RWPE2 (cell line): Measurements from ENCODE around the gene CDH4.

Experiments used
- ATAC-seq: fragments of 200-7000 bp; cut with Tn5 transposase; 3 replicates; pipeline ENCODE4 v1.9.1; 2021; ENCODE audit warnings: low read depth
- DNase-seq: peaks from one replicate; pipeline ENCODE4 v3.0.0-alpha.2; 2020; ENCODE audit warnings: low spot score
- H3K27ac ChIP-seq: fragments of 450-650 bp; 2 replicates; pipeline ENCODE4 v1.5.1; 2017; ENCODE audit warnings: mild to moderate bottlenecking; ENCODE audit not compliant: poor library complexity, severe bottlenecking
- H3K27me3 ChIP-seq: fragments of 250-450 bp; sonication (Bioruptor Pico); 2 replicates; pipeline ENCODE4 v1.5.1; 2021; ENCODE audit warnings: mild to moderate bottlenecking, moderate library complexity; ENCODE audit not compliant: insufficient read depth, poor library complexity, severe bottlenecking
- H3K36me3 ChIP-seq: fragments of 250-450 bp; sonication (Bioruptor Pico); 2 replicates; pipeline ENCODE4 v1.5.1; 2020; ENCODE audit warnings: low read depth, mild to moderate bottlenecking, moderate library complexity
- H3K4me1 ChIP-seq: fragments of 250-450 bp; sonication (Bioruptor Pico); 2 replicates; pipeline ENCODE4 v1.5.1; 2021; ENCODE audit warnings: mild to moderate bottlenecking, moderate library complexity; ENCODE audit not compliant: insufficient read depth, poor library complexity, severe bottlenecking
- H3K4me3 ChIP-seq: fragments of 250-450 bp; sonication (Bioruptor Pico); 2 replicates; pipeline ENCODE4 v1.5.1; 2021; ENCODE audit warnings: mild to moderate bottlenecking, moderate library complexity; ENCODE audit not compliant: severe bottlenecking
- H3K9me3 ChIP-seq: fragments of 250-450 bp; sonication (Bioruptor Pico); 2 replicates; pipeline ENCODE4 v1.5.1; 2021; ENCODE audit warnings: mild to moderate bottlenecking, moderate library complexity; ENCODE audit not compliant: severe bottlenecking
- TF ChIP-seq, protein P1 (sequence below): fragments of 450-650 bp; IDR thresholded peaks from one replicate; pipeline ENCODE4 v1.5.1; 2017; ENCODE audit warnings: mild to moderate bottlenecking, moderate library complexity; ENCODE audit not compliant: poor library complexity, severe bottlenecking

Gene CDH4

DNA sequence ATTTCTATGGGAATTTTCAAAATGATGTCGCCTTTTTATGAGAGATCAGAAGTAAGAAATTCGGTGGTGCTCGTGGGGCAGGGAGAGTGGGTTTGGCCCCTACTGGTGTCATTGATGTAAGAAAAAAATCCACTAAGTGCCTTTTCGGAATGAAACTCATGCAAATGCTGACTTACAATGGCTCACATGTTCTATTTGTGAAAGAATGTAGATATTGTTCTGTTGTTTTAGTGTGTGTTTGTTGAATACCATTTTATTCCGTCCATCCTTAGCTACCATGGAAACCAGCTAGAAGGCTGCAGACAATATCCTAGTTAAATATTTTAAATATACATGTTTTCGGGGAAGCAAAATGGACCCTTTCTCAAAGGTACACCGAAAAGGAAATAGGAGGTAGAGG, 508.7 kb downstream of the CDH4 start:
- Histone ChIP-seq H3K4me3 (no peak overlapping the region), H3K9me3 (no peaks in the 10 kb centered on the region), H3K4me1 (no peaks in the 10 kb centered on the region), H3K27me3 (no peaks in the 10 kb centered on the region), H3K27ac (no peak overlapping the region), H3K36me3 (no peaks in the 10 kb centered on the region)
- DNase-seq (no peak), ATAC-seq (no peak)
- TF ChIP-seq, protein P1, sequence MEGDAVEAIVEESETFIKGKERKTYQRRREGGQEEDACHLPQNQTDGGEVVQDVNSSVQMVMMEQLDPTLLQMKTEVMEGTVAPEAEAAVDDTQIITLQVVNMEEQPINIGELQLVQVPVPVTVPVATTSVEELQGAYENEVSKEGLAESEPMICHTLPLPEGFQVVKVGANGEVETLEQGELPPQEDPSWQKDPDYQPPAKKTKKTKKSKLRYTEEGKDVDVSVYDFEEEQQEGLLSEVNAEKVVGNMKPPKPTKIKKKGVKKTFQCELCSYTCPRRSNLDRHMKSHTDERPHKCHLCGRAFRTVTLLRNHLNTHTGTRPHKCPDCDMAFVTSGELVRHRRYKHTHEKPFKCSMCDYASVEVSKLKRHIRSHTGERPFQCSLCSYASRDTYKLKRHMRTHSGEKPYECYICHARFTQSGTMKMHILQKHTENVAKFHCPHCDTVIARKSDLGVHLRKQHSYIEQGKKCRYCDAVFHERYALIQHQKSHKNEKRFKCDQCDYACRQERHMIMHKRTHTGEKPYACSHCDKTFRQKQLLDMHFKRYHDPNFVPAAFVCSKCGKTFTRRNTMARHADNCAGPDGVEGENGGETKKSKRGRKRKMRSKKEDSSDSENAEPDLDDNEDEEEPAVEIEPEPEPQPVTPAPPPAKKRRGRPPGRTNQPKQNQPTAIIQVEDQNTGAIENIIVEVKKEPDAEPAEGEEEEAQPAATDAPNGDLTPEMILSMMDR = no peak

DNA sequence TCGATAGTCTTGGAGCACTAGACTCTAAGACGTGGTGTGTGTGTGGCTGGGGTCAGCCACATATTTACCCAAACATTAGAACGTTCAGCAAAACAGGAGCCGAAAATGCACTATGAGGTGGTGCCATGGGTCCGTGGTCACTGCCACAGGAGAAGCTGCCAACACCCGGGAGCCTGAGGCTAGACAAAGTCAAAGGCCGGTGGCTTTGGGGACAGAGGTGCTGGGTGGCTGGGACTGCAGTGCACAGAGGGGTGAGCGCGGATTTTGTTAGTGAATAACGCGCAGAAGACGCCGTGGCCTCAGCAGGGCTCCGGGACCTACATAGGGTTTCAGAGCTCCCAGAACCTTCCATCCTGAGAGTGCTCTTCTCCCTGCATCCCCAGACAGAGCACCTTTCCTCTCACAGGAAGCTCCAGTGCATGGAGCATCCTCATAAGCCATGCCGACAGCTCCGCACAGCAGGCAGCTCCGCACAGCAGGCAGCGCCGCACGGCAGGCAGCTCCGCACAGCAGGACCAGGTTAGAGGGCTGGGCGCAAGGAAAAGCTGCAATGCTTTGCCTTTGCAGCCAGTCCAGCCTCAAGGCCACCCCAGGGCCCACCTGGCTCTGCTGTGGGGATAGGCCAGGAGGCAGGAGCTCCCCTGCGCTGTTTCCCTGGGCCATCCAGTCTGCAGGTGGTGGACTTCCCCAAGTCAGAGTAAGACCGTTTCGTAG, 509.5 kb downstream of the CDH4 start:
- H3K27me3 ChIP-seq = no peaks in the 10 kb centered on the region

DNA sequence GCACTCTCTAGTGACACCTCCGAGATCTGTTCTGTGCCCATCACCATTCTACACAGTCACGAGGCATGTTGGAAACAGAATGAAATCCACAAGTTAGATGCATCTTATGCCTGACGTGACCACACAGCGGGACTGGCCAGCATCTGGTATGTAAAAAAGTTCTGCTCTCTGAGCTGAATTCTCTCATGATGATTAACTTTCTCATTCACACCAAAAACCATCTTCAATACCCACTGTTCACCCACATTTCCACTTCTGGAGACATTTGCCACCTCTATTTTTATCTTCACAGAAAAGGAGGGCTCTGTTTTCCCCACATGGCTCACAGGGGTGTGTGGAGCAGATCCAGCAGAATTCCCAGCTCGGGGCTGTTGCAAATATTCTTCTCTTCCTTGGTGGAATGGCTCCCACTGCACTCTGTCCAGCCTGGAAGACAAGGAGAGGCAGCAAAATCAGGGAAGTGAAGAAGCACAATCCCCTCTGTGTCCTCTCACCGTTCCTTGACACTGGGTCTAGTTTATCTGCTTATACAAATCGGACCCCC, 510.2 kb downstream of the CDH4 start:
- Histone ChIP-seq H3K27me3 (no peaks in the 10 kb centered on the region), H3K4me3 (no peak overlapping the region), H3K27ac (no peak overlapping the region), H3K36me3 (no peaks in the 10 kb centered on the region), H3K4me1 (no peaks in the 10 kb centered on the region), H3K9me3 (no peaks in the 10 kb centered on the region)
- TF ChIP-seq, protein P1 = no peak
- DNase-seq (peak; percentile 52), ATAC-seq (no peak)

More for the DNA sequence above, 509.5 kb downstream of the CDH4 start:
- ATAC-seq (no peak), DNase-seq (peak; percentile 81)
- TF ChIP-seq, protein P1 = no peak
- H3K27ac ChIP-seq = no peak overlapping the region
- no peaks in the 10 kb centered on the region for H3K36me3 ChIP-seq
- no peak overlapping the region for H3K4me3 ChIP-seq
- no peaks in the 10 kb centered on the region for H3K4me1 ChIP-seq
- no peaks in the 10 kb centered on the region for H3K9me3 ChIP-seq

DNA sequence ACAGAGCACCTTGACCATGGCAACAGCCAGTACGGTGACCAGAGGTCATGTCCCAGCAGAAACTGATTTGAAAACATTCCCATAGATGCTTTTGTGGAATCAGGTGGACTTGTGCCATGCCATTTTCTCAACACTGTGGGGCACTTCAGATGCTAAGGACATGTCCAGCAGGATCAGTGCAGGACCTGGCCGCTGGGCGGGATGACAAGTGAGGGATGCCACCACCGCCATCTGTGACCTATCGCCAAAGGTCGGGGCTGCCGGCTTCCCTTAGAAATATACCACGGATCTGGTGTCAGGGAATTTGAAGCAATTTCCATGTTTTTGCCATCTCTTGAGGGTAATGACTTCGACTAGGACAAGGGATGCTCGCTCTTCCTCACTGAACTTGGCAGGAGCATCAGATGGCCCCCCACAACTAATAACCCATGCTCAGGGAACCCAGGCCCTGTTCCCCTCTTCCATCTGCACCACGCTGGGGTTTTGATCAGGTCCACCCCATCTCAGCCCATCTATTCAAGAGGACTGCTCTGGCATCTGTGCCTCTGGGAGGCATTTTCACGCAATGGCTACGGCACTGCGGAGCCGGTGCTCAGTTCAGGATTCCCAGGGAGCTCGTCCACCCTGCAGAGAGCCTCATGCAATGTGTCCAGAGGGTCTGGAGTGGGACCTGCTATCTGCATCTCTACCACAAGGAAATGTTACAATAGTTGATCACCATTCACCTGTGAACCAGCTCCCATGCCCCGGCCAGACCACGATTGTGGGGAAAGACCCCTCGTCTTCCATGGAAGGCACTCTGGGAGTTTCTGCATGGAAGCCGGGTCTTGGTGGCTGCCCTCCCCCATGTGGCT, 511.1 kb downstream of the CDH4 start:
- DNase-seq (peak; percentile 81), ATAC-seq (no peak)
- Histone ChIP-seq H3K27ac (no peak overlapping the region), H3K36me3 (no peaks in the 10 kb centered on the region), H3K4me1 (no peaks in the 10 kb centered on the region), H3K4me3 (no peak overlapping the region), H3K27me3 (no peaks in the 10 kb centered on the region), H3K9me3 (no peaks in the 10 kb centered on the region)
- TF ChIP-seq, protein P1 = no peak
